AG08396 (cell line): ENCODE data around the gene WDR38.
A peak's percentile ranks its signal among the peaks of the same experiment; 100 is the strongest.

Experiments
- DNase-seq: peaks from one replicate; pipeline ENCODE4 v3.0.0; 2012; ENCODE audit warnings: low spot score, mixed read lengths

Gene WDR38, protein sequence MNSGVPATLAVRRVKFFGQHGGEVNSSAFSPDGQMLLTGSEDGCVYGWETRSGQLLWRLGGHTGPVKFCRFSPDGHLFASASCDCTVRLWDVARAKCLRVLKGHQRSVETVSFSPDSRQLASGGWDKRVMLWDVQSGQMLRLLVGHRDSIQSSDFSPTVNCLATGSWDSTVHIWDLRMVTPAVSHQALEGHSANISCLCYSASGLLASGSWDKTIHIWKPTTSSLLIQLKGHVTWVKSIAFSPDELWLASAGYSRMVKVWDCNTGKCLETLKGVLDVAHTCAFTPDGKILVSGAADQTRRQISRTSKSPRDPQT

DNA sequence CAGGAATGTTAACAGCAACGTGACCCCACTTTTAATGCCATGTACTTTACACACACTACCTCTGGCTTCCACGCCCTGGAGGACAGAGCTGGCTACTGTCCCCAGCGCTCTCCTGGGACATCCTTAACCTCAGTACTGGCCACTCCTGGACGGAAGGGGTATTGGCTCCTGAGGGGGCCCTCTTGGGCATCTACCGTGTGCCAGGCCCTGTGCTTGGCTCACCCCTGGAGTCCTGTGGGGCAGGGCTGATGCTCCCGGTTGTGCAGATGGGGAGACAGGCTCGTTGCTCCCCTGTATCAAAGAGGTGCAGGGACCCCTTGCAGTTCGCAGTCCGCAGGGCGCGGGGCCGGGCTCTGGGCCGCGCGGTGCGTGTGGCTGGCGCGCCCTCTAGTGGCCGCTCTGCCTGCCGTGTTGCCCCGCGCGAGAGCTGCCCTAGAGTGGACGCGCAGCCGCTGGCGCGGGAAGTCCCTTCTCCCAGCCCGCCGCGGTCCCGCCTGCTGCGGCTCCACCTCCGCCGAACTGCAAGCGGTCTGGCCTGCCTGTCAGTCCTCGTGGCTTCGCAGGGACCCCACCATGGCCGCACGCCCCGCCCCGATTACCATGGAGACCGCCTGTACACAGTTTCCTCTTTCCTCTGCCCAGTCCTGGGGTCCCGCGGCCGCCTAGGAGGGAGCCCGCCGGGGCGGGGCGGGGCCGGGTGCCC lies at the start of gene WDR38:
Gene WDR38 (plus strand): TSS at position 632 of the 703 bp plus-strand sequence. CDS start 72 bp downstream, outside the sequence.
- peak; percentile 91 for DNase-seq

DNA sequence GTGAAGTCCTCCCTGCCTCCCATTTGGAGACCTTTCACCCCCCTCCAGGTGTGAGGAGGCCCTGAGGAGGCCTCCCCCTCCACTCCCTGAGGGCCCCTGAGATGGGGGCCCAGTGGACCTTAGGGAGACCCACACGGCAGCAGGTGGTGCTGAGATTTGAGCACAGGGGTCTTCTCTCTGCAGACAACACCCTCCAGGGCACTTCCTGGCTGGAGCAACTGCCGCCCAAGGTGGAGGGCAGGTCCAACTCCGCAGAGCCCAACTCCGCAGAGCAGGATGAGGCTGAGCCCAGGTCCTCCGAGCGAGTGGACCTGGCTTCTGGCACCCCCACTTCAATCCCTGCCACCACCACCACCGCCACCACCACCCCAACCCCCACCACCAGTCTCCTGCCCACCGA lies 49.3 kb upstream of the WDR38 start:
- no peak for DNase-seq

DNA sequence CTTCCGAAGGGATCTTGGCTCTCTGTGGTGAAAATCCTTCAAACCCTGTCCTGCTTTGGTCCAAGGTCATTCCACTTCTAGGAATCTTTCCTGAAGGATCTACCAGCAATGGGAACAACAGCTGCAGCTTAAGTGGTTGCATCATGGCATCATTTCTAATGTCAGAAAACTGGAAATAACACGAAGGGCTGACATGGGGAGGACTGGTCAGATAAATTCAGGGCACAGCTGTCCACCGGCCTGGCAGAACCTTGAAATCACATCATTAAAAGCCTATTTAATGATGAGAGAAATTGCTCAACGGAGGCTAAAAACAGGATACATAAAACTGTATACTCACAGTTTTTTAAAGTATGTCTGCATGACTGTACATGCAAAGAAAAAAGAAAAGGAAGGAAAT lies 48.1 kb upstream of the WDR38 start:
- DNase-seq = no peak

DNA sequence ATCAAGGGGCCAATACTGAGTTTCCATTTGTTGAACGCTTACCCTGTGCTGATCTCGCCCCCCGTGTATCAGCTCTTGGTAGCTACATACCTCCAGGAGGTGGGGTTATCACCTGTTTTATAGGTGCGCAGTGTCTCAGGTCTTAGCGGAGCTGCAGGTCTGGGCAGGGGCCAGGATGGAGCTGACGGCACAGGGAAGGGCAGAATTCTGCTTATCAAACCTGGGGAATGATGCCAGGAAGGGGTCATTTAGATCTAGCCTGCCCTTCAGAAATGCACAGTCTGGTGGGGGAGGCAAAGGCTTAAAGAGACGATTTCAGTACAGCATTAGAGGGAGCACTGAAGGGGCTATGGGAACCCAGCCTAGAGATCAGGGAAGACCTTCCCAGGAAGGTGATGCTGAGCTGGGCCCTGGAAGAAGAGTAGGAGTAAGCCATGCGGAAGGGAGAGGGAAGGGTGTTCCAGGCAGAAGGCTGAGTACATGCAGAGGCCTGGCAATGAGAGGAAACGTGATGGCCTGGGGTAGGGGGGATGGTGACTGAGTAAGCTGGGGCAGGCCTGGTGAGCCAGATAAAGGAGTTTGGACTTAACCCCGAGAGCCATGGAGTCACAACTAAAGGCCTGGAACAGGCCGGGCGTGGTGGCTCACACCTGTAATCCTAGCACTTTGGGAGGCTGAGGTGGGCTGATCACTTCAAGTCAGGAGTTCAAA lies 44.9 kb upstream of the WDR38 start:
- DNase-seq = no peak

DNA sequence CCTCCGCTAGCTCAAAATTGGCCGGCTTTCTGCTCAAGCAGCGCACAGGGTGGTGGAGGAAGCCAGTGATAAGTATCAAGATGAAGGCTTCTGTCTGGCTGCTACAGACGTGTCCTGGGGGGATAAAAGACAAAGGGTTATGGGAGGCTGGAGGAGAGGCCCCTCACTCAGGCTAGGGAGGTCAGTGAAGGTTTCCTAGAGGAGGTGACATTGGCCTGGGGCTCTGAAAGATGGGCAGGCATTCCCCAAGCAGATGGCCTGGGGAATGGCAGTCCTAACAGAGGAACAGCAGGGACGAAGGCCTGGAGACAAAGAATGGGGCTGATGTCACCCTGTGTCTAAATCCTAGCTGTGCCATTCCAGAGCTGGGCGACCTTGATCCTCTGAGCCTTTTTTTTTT lies 44.0 kb upstream of the WDR38 start:
- DNase-seq = no peak

DNA sequence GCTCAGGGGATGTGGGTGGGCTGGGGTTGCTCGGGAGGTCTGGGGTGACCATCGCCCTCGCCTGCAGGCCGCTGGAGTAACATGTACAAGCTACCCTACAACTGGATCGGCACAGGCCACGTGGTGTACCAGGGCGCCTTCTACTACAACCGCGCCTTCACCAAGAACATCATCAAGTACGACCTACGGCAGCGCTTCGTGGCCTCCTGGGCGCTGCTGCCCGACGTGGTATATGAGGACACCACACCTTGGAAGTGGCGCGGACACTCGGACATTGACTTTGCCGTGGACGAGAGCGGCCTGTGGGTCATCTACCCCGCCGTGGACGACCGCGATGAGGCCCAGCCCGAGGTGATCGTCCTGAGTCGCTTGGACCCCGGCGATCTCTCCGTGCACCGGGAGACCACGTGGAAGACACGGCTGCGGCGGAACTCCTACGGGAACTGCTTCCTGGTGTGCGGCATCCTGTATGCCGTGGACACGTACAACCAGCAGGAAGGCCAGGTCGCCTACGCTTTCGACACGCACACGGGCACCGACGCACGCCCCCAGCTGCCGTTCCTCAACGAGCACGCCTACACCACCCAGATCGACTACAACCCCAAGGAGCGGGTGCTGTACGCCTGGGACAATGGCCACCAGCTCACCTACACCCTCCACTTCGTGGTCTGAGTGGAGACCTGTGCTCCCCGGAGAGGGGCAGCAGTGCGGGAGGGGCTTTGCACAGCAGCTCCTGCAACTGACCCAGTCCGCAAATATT lies 43.3 kb upstream of the WDR38 start:
- DNase-seq = no peak

DNA sequence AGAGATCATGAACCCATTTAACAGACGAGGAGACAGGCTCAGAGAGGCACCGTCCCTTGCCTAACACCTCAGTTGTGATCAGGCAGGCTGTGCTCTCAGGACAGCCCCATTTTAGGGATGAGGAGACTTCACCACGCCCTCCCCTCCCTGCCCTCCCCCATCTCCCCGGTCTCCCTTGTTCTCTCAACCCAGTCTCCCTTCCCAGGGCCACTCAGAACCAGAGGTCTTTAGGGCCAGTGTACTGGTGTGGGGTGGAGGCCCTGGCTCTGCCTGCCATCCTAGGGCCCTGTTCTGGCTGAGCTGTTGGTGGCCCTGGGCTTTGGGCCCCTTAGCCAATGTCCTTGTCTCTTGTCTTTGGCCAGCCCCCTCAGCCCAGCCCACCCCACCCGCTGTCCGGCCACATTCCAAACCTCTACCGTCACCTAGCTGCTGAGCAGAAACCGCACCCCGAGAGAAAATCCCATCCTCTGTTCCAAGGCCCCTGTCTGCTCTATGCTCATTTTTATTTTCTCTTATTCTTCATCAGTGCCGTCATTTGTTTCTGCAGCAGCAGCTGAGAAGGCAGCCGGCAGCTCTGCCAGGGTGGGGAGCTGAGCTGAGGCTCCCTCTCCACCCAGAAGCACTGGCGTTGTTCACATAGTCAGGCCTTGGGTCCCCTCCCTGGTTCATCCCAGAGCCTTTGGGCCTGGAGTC lies 42.5 kb upstream of the WDR38 start:
- peak; percentile 90 for DNase-seq

DNA sequence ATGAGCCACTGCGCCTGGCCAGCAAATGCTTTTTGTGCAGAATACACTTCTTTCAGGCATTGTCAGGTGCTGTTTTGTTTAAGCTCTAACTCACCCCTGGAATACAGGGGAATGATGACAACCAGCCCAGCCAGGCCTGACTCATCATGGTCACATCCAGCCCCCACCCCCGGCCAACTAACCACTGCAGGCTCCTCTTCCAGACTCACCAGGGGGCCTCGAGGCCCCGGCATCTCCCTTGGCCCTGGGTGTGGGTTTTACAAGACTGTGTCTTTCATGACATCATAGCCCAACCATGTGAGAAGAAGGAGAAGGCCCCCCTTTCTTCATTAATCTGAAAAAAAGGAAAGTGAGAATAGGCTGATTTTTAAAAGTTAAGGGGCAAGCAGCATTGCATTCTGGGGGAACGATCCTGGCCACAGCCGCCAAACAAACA lies 40.8 kb upstream of the WDR38 start:
- DNase-seq = peak; percentile 91

DNA sequence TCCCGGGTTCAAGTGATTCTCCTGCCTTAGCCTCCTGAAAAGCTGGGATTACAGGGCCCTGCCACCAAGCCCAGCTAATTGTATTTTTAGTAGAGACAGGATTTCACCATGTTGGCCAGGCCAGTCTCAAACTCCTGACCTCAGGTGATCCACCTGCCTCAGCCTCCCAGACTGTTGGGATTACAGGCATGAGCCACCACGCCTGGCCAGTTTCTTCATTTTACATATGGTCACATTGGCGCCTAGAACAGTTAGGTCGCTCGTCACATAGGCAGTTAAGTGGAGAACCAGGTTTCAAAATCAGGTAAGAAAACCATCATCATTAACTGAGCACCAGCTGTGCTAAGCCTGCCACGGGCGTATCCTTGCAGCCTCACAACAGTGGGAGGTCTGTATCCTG lies 40.2 kb upstream of the WDR38 start:
- no peak for DNase-seq

DNA sequence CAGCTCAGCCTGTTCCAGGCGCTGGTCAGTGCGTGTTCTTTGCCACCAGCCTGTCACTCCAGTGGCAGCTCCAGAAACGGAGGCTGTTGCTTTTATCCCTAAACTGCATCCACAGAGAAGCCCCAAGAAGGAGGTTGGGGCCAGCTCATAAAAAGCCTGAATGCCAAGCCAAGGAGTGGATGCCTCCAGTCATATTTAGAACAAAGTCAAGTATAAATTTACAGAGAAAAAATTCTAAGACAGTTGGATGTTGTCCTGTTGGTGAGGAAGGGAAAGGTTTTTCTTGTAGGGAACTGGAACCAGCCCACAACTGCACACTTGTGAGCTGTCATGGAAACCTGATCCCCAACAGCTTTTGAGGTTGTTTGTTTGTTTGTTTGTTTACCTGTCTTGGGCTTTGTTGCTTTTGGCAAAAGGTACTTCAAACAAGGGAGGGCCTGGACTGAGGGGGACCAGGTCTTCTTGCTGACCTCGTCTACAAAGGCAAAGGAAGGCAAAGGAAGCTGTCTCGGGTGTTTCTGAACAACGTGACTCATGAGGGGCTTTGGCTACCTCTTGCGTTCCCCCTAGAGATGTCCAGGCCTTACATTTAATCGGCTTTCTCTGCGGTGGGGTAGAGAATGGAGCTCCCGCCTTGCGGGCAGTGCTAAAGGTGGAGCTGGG lies 39.6 kb upstream of the WDR38 start:
- DNase-seq = no peak

DNA sequence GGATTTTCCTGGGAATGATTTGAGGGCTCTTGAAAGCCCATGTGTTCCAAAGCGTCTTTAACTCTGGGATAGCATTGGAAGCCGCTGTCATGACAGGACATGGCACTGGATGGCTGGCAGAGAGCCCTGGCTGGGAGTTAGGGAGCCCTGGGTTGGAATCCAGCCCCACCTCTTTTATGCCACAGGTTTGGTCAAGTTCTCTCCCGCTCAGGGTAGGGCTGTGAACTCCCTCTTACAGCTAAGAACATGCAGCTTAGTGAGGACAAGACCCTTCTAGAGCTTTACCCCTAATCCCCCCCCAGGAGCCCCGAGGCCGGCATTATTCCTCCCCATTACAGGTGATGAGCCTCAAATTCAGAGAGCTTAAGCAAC lies 39.1 kb upstream of the WDR38 start:
- no peak for DNase-seq

DNA sequence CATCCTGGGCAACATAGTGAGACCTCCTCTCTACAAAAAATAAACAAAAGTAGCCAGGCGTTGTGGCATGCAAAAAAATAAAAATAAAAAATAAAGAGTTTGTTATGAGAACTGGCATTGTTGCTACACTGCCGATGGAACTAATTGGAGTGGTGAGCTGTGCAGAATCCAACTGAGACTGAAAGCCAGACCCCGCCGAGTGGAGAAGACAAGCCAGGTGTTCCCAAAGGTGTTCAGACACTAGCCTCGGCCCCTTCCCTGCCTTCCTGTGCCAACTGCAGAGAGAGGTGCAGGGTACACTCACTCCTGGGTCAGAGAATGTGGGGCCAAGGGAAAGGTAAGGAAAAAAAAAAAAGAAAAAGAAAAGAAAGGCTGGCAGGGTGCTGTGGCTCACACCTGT lies 37.7 kb upstream of the WDR38 start:
- no peak for DNase-seq

DNA sequence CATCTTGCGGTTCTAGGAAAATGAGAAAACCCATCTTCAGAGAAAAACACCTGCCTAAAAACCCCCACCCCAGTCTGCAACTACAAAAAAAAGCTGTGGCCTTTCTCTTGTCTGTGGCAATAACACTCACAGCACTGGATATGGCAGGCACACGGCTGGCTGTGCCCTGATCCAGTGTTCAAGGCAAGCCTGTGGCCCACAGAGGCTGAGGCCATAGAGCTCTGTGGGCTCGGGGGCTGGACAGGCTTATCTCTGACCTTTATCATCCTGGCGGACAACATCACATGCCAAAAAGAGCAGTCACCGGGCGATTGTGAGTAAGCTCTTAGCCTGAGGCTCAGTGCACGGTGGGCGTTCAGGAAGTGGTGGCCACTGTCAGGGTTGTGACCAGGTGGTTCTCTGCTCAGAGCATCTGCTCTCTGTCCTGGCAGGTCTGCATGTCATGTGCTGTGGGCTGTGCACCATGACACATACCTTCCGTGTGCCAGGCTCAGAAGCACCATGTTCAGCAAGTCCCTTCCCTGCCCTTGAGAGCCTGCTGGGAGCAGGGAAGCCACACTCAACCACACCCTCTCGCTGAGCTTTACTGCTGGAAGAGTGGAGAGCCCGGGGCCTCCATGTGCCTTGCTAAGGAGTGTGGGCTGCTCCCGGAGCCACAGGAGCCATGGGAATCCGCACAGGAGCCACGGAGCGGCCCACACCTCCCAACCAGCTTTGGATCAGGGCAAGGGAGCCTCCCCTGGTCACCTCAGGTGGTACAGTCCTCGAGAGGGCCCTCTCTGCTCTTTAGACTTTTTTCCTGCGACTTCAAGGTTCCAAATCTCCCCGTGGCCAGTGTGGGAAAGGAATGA lies 34.6 kb upstream of the WDR38 start:
- no peak for DNase-seq

DNA sequence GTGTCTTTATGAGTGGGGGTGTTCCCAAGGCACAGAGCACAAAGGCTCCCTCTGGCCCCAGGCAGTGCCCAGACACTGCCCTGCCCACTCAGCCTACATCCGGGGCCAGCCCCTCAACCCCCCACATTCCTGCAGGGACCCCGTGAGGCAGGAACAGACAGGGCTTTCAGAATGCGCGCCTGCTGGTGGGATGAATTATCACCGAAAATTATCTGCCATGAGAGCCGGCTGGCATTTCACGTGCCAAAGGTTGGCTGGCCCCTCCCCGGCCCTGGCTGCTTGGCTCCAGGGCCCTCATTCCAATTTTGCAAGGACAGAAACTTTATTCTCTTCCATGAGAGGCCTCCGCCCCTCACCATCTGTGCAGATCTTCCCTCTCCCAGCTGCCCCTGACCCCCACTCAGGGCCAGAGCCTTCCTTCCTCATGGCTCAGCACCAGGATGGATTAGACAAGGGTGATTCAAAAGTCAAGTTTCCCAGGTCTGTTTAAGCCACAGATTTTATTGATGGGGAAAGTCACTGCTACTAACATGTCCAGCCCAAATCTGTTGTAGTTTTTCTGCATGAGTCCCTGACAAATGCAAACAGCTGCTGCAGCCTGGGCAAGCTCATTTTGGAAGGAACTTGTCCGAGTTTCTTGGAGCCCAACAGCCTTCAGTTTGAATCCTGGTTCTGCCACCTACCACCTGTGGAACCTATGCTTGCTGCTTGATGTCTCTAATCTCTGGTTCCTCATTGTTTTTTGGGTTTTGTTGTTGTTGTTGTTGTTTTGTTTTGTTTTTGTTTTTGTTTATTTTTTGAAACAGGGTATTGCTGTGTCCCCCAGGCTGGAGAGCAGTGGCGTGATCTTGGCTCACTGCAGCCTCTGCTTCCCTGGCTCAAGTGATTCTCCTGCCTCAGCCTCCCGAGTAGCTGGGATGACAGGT lies 32.3 kb upstream of the WDR38 start:
- DNase-seq = no peak

DNA sequence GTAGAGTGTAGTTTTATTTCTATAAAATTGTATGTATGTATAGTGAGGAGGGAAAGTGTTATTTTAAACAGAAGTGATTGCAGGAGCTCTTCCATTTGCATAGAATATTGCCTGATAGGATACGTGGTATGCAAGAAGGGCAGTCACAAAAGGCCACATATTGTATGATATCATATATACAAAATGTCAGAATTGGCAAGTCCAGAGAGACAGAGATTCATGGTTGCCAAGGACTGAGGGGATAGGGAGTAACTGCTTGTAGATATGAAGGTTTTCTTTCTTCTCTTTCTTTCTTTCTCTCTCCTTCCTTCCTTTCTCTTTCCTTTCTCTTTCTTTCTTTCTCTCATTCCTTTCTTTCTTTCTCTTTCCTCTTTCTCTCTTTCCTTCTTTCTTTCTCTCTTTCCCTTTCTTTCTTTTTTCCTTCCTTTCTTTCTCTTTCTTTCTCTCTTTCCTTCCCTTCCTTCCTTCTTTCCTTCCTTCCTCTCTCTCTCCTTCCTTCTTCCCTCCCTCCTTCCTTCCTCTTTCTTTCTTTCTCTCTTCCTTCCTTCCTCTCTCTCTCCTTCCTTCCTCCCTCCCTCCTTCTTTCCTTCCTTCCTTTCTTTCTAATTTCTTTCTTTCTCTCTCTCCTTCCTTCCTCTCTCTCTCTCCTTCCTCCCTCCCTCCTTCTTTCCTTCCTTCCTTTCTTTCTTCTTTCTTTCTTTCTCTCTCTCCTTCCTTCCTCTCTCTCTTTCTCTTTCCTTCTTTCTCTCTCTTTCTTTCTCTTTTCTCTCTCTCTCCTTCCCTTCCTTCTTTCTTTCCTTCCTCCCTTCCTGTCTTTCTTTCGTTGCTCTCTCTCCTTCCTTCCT lies 24.5 kb upstream of the WDR38 start:
- no peak for DNase-seq

DNA sequence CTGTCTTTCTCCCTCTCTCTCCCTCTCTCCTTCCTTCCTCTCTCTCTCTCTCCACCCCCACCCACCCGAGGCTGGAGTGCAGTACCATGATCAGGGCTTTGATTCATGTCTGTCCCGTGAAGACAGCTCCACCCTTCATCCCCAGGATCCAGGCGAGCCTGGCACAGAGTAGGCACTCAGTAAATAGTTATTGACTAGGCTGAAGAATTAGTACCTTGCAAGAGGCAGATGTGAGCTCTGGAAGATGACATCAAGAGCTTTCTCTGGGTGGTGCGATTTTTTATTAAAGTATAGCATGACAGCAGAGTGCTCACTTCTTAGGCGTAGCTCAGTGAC lies 24.0 kb upstream of the WDR38 start:
- no peak for DNase-seq

DNA sequence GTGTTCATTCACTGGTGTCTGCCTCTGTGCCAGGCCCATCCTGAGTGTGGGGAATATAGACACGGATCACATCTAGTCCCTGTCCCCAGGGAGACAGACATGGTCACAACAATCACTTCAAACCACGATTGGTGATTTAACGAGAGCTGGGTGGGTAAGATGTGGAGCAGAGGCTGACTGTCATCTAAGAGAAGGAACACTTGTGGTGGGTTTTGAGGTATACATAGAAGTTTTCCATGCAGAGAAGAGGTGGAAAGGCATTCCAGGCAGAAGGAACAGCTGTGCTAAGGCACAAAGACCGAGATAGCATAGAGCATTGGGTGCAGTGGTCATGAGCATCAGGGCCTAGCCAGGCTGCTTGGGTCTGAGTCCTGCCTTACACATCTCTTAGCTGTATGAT lies 22.7 kb upstream of the WDR38 start:
- no peak for DNase-seq

DNA sequence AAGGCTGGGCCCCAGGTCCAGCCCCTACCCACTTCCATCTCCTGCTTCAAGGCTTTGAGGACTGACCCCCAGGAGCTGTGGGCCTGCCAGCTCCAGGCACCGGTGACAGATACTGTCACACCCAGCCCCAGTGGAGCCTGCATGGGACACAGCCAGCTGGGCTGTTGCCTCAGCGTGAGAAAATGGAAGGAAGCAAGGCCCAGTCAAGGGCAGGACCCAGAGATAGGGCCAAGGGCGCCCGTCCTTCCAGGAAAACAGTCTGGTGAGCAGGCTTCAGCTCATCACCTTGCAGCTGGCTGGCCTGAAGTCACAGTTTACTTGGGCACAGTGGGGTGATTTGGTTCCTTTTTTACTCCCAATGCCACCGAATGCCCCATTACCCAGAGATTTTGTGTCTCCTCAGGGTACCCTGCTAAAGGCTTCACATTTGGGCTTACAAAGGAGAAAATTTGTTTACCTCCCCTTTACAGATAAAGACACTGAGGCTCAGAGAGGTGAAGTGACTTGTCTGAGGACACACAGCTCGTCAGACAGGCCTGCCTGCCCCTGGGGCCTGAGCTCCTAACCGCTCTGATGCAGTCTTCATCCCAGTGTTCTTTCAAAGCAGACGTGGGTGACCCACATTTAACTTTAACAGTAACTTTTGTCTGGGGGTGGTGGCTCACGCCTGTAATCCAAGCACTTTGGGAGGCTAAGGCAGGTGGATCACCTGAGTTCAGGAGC lies 21.5 kb upstream of the WDR38 start:
- no peak for DNase-seq
